ENCODE results near the gene THSD4.

Gene THSD4

GRCh38 chr15:71294251-71294910 lies 179.1 kb downstream of the THSD4 start:
- Histone ChIP-seq H3K27me3 (ENCODE audit: control insufficient read depth in 1 of 2, insufficient read depth in 2 of 2, low read length in 2 of 2) (no peaks in the 10 kb centered on the region), H3K9ac (ENCODE audit: low read depth in 1 of 2, low read length in 2 of 2) (no peak overlapping the region), H3K36me3 (ENCODE audit: control insufficient read depth in 1 of 2, insufficient read depth in 2 of 2, low read length in 2 of 2) (no peaks in the 10 kb centered on the region), H3K27ac (ENCODE audit: low read depth, low read length) (no peak overlapping the region), H3K4me3 (ENCODE audit: low read depth in 1 of 2, low read length in 2 of 2) (no peak overlapping the region), H3K9me3 (ENCODE audit: control insufficient read depth in 1 of 2, low read length in 2 of 2) (no peaks in the 10 kb centered on the region), H3K4me1 (ENCODE audit: control insufficient read depth in 1 of 2, insufficient read depth in 2 of 2, low read length in 2 of 2) (peaks cover 4 to 23% of the 10 kb centered on the region in 2 donors)

GRCh38 chr15:71294911-71295602 lies 179.8 kb downstream of the THSD4 start:
- Histone ChIP-seq H3K4me3 (ENCODE audit: low read depth in 1 of 2, low read length in 2 of 2) (no peak overlapping the region), H3K27ac (ENCODE audit: low read depth, low read length) (no peak overlapping the region), H3K27me3 (ENCODE audit: control insufficient read depth in 1 of 2, insufficient read depth in 2 of 2, low read length in 2 of 2) (no peaks in the 10 kb centered on the region), H3K36me3 (ENCODE audit: control insufficient read depth in 1 of 2, insufficient read depth in 2 of 2, low read length in 2 of 2) (no peaks in the 10 kb centered on the region), H3K9me3 (ENCODE audit: control insufficient read depth in 1 of 2, low read length in 2 of 2) (no peaks in the 10 kb centered on the region), H3K9ac (ENCODE audit: low read depth in 1 of 2, low read length in 2 of 2) (no peak overlapping the region), H3K4me1 (ENCODE audit: control insufficient read depth in 1 of 2, insufficient read depth in 2 of 2, low read length in 2 of 2) (peaks cover 4 to 23% of the 10 kb centered on the region in 2 donors)

GRCh38 chr15:71295603-71296314 lies 180.5 kb downstream of the THSD4 start:
- H3K27ac ChIP-seq (ENCODE audit: low read depth, low read length): no peak overlapping the region
- H3K36me3 ChIP-seq (ENCODE audit: control insufficient read depth in 1 of 2, insufficient read depth in 2 of 2, low read length in 2 of 2): no peaks in the 10 kb centered on the region
- no peaks in the 10 kb centered on the region for H3K9me3 ChIP-seq (ENCODE audit: control insufficient read depth in 1 of 2, low read length in 2 of 2)
- H3K27me3 ChIP-seq (ENCODE audit: control insufficient read depth in 1 of 2, insufficient read depth in 2 of 2, low read length in 2 of 2): no peaks in the 10 kb centered on the region
- no peak overlapping the region for H3K9ac ChIP-seq (ENCODE audit: low read depth in 1 of 2, low read length in 2 of 2)
- H3K4me1 ChIP-seq (ENCODE audit: control insufficient read depth in 1 of 2, insufficient read depth in 2 of 2, low read length in 2 of 2): peaks cover 4 to 23% of the 10 kb centered on the region in 2 donors
- no peak overlapping the region for H3K4me3 ChIP-seq (ENCODE audit: low read depth in 1 of 2, low read length in 2 of 2)

GRCh38 chr15:71296315-71296679 lies 181.0 kb downstream of the THSD4 start:
- H3K36me3 ChIP-seq (ENCODE audit: control insufficient read depth in 1 of 2, insufficient read depth in 2 of 2, low read length in 2 of 2): no peaks in the 10 kb centered on the region
- no peak overlapping the region for H3K9ac ChIP-seq (ENCODE audit: low read depth in 1 of 2, low read length in 2 of 2)
- H3K27me3 ChIP-seq (ENCODE audit: control insufficient read depth in 1 of 2, insufficient read depth in 2 of 2, low read length in 2 of 2): no peaks in the 10 kb centered on the region
- H3K4me1 ChIP-seq (ENCODE audit: control insufficient read depth in 1 of 2, insufficient read depth in 2 of 2, low read length in 2 of 2): peaks cover 4 to 23% of the 10 kb centered on the region in 2 donors
- no peak overlapping the region for H3K27ac ChIP-seq (ENCODE audit: low read depth, low read length)
- H3K9me3 ChIP-seq (ENCODE audit: control insufficient read depth in 1 of 2, low read length in 2 of 2): no peaks in the 10 kb centered on the region
- H3K4me3 ChIP-seq (ENCODE audit: low read depth in 1 of 2, low read length in 2 of 2): no peak overlapping the region

GRCh38 chr15:71301958-71302621 lies 186.8 kb downstream of the THSD4 start:
- H3K27ac ChIP-seq (ENCODE audit: low read depth, low read length): no peak overlapping the region
- H3K4me3 ChIP-seq (ENCODE audit: low read depth in 1 of 2, low read length in 2 of 2): no peak overlapping the region
- no peaks in the 10 kb centered on the region for H3K9me3 ChIP-seq (ENCODE audit: control insufficient read depth in 1 of 2, low read length in 2 of 2)
- H3K27me3 ChIP-seq (ENCODE audit: control insufficient read depth in 1 of 2, insufficient read depth in 2 of 2, low read length in 2 of 2): no peaks in the 10 kb centered on the region
- no peaks in the 10 kb centered on the region for H3K36me3 ChIP-seq (ENCODE audit: control insufficient read depth in 1 of 2, insufficient read depth in 2 of 2, low read length in 2 of 2)
- no peaks in the 10 kb centered on the region for H3K4me1 ChIP-seq (ENCODE audit: control insufficient read depth in 1 of 2, insufficient read depth in 2 of 2, low read length in 2 of 2)
- H3K9ac ChIP-seq (ENCODE audit: low read depth in 1 of 2, low read length in 2 of 2): no peak overlapping the region

GRCh38 chr15:71302861-71303410 lies 187.7 kb downstream of the THSD4 start:
- no peak overlapping the region for H3K4me3 ChIP-seq (ENCODE audit: low read depth in 1 of 2, low read length in 2 of 2)
- no peaks in the 10 kb centered on the region for H3K4me1 ChIP-seq (ENCODE audit: control insufficient read depth in 1 of 2, insufficient read depth in 2 of 2, low read length in 2 of 2)
- no peaks in the 10 kb centered on the region for H3K9me3 ChIP-seq (ENCODE audit: control insufficient read depth in 1 of 2, low read length in 2 of 2)
- H3K36me3 ChIP-seq (ENCODE audit: control insufficient read depth in 1 of 2, insufficient read depth in 2 of 2, low read length in 2 of 2): no peaks in the 10 kb centered on the region
- H3K27ac ChIP-seq (ENCODE audit: low read depth, low read length): no peak overlapping the region
- H3K27me3 ChIP-seq (ENCODE audit: control insufficient read depth in 1 of 2, insufficient read depth in 2 of 2, low read length in 2 of 2): no peaks in the 10 kb centered on the region
- no peak overlapping the region for H3K9ac ChIP-seq (ENCODE audit: low read depth in 1 of 2, low read length in 2 of 2)

GRCh38 chr15:71303977-71304376 lies 188.7 kb downstream of the THSD4 start:
- H3K4me1 ChIP-seq (ENCODE audit: control insufficient read depth in 1 of 2, insufficient read depth in 2 of 2, low read length in 2 of 2): no peaks in the 10 kb centered on the region
- no peak overlapping the region for H3K27ac ChIP-seq (ENCODE audit: low read depth, low read length)
- H3K27me3 ChIP-seq (ENCODE audit: control insufficient read depth in 1 of 2, insufficient read depth in 2 of 2, low read length in 2 of 2): no peaks in the 10 kb centered on the region
- no peaks in the 10 kb centered on the region for H3K36me3 ChIP-seq (ENCODE audit: control insufficient read depth in 1 of 2, insufficient read depth in 2 of 2, low read length in 2 of 2)
- no peak overlapping the region for H3K4me3 ChIP-seq (ENCODE audit: low read depth in 1 of 2, low read length in 2 of 2)
- H3K9ac ChIP-seq (ENCODE audit: low read depth in 1 of 2, low read length in 2 of 2): no peak overlapping the region
- H3K9me3 ChIP-seq (ENCODE audit: control insufficient read depth in 1 of 2, low read length in 2 of 2): no peaks in the 10 kb centered on the region

- no peak overlapping the region for H3K9ac ChIP-seq (ENCODE audit: low read depth in 1 of 2, low read length in 2 of 2)
- H3K4me3 ChIP-seq (ENCODE audit: low read depth in 1 of 2, low read length in 2 of 2): no peak overlapping the region
- no peaks in the 10 kb centered on the region for H3K4me1 ChIP-seq (ENCODE audit: control insufficient read depth in 1 of 2, insufficient read depth in 2 of 2, low read length in 2 of 2)
- H3K27me3 ChIP-seq (ENCODE audit: control insufficient read depth in 1 of 2, insufficient read depth in 2 of 2, low read length in 2 of 2): no peaks in the 10 kb centered on the region
- H3K36me3 ChIP-seq (ENCODE audit: control insufficient read depth in 1 of 2, insufficient read depth in 2 of 2, low read length in 2 of 2): no peaks in the 10 kb centered on the region
- H3K27ac ChIP-seq (ENCODE audit: low read depth, low read length): no peak overlapping the region
- no peaks in the 10 kb centered on the region for H3K9me3 ChIP-seq (ENCODE audit: control insufficient read depth in 1 of 2, low read length in 2 of 2)
These were observed 189.4 kb downstream of the THSD4 start for GRCh38 chr15:71304681-71305080.

GRCh38 chr15:71306538-71306937 lies 191.3 kb downstream of the THSD4 start:
- H3K4me3 ChIP-seq (ENCODE audit: low read depth in 1 of 2, low read length in 2 of 2): no peak overlapping the region

More at GRCh38 chr15:71306538-71306937, 191.3 kb downstream of the THSD4 start:
- Histone ChIP-seq H3K9me3 (ENCODE audit: control insufficient read depth in 1 of 2, low read length in 2 of 2) (no peaks in the 10 kb centered on the region), H3K27me3 (ENCODE audit: control insufficient read depth in 1 of 2, insufficient read depth in 2 of 2, low read length in 2 of 2) (no peaks in the 10 kb centered on the region), H3K4me1 (ENCODE audit: control insufficient read depth in 1 of 2, insufficient read depth in 2 of 2, low read length in 2 of 2) (no peaks in the 10 kb centered on the region), H3K27ac (ENCODE audit: low read depth, low read length) (no peak overlapping the region), H3K36me3 (ENCODE audit: control insufficient read depth in 1 of 2, insufficient read depth in 2 of 2, low read length in 2 of 2) (no peaks in the 10 kb centered on the region), H3K9ac (ENCODE audit: low read depth in 1 of 2, low read length in 2 of 2) (no peak overlapping the region)

Measured in duodenal mucosa (tissue), 2 donors.